AG04449 (cell line): ENCODE data around the gene GRIN2C.

Source experiments
- CTCF ChIA-PET: fragments of 350-600 bp; formaldehyde crosslinking; extraction: SDS; loops from one replicate; lab custom pipeline; 2021; ENCODE audit warnings: antibody characterized with exemption; lab: Yijun Ruan, JAX
- POLR2A ChIA-PET: fragments of 400-600, 350-600 bp; formaldehyde crosslinking; extraction: SDS; loops from one replicate; lab custom pipeline; 2020; ENCODE audit warnings: antibody characterized with exemption, inconsistent platforms; lab: Yijun Ruan, JAX
- DNase-seq: peaks from one replicate; pipeline ENCODE4 v3.0.0-alpha.2; 2010; ENCODE audit warnings: low read depth, low spot score
- H3K4me3 ChIP-seq: 2 replicates; pipeline ENCODE4 v1.5.1; 2011; ENCODE audit warnings: low read depth, mild to moderate bottlenecking, control low read depth, low read length
- TF ChIP-seq, protein P1 (sequence below): IDR thresholded peaks from one replicate; pipeline ENCODE4 v1.5.1; 2011; ENCODE audit warnings: mild to moderate bottlenecking, moderate library complexity, low read length, control low read depth, inconsistent platforms; ENCODE audit not compliant: insufficient read depth; ENCODE audit errors: missing control alignments

Gene GRIN2C

DNA sequence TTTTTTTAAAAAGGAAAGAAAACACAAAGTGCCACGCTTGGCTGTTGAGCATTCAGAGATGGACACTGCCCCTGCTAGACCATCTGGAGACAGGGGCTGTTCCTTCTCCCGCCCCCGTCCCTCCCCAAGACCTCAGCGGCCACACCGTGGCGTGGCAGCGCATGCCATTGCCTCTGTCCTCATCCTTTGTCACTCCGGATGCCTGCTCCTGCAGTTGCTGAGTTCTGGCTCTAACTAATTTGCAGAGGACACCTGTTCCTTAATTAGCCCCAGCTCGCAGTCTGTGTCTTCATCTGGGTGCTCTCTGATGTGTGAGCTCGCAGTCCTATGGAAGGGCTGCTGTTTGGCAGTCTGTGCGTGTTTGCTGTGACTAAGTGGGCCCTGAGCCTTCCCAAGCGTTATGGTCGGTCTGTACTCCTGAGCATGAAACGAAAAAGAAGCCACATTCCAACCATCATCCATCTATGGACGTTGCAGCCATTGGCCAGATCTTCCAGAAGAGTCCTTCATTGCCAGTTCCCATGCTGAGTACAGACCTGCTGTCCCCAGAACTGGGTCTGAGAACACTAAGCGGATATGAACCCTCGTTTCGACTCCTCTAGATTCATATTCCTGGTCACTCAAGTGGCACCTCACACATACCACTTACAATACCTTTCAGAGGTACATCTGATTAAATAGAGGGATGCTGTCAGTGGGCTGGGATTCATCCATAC, 42.6 kb downstream of the GRIN2C start:
- ChIA-PET CTCF (interaction anchor here (0.6 to 2.0 kb wide), 2 partner anchors 46 to 48 kb away, joined by 3 to 7 read pairs; no protein-coding TSS in a partner anchor), POLR2A (no interaction called here)
- H3K4me3 ChIP-seq, result no peak overlapping the region
- no peak for DNase-seq
- TF ChIP-seq, protein P1, sequence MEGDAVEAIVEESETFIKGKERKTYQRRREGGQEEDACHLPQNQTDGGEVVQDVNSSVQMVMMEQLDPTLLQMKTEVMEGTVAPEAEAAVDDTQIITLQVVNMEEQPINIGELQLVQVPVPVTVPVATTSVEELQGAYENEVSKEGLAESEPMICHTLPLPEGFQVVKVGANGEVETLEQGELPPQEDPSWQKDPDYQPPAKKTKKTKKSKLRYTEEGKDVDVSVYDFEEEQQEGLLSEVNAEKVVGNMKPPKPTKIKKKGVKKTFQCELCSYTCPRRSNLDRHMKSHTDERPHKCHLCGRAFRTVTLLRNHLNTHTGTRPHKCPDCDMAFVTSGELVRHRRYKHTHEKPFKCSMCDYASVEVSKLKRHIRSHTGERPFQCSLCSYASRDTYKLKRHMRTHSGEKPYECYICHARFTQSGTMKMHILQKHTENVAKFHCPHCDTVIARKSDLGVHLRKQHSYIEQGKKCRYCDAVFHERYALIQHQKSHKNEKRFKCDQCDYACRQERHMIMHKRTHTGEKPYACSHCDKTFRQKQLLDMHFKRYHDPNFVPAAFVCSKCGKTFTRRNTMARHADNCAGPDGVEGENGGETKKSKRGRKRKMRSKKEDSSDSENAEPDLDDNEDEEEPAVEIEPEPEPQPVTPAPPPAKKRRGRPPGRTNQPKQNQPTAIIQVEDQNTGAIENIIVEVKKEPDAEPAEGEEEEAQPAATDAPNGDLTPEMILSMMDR, result no peak

DNA sequence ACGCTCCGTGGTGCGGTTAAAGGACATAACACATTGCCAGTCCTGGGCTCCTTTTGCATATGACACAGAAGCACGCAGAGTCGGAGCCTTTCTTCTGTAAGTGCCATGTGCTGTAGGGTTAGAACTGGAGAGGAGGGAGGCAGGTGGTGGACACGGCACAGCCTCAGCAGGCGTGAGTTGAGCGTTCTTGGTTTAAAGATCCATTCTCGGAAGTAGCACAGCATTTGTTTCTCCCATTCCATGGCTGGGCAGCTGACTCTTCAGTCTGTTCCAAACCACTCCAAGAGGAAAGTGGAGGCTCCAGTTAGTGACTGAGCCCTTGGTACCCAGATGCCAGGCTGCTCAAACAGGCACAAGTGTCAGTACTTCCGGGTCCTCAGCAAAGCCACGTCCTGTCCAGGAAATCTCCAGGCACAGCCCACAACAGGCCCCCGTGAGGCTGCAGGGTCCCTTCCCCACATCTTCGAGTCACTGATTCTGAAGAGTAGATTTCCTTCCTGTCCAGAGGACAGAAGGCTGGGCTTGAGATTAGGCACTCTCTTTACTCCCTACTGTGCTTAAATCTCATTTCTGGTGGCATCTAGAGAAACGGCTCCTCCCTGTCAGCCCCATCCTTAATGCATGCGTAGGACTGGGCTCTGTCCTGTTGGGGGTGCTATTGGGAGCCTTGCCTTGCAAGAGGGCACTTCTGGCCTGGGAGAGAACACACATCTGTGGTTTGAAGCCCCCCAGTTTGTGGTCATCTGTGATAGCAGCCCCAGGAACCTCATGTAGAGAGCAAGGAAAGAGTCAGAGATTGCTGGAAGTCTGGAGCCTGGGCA, 43.9 kb downstream of the GRIN2C start:
- CTCF ChIA-PET, result interaction anchor here (0.6 to 0.7 kb wide), 2 partner anchors 13 to 48 kb away, joined by 3 to 4 read pairs; no protein-coding TSS in a partner anchor
- TF ChIP-seq, protein P1, result no peak
- no peak overlapping the region for H3K4me3 ChIP-seq
- no peak for DNase-seq
- POLR2A ChIA-PET, result no interaction called here

DNA sequence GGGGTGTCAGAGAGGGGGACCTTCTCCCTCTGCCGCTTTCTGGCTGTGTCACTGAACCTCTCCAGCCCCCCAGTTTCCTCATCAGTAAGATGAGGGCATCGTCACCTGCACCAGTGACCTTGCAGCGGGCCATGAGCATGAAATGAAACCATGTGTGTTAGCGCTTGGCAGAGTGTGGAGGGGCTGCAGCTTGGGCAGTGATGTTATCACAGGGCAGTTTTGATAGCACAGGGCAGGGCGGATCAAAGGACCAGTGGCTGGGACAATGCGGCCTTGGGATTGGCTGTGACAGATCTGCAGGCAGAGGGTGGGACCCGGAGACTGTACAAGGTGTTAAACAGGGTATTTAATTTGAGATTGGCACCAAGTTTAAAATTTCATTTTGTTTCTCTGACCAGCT, 44.6 kb downstream of the GRIN2C start:
- DNase-seq, result no peak
- POLR2A ChIA-PET, result no interaction called here
- TF ChIP-seq, protein P1, result no peak
- H3K4me3 ChIP-seq, result no peak overlapping the region
- CTCF ChIA-PET, result interaction anchor here (0.7 kb wide), 1 partner anchor 13 kb away, joined by 4 read pairs; no protein-coding TSS in a partner anchor

DNA sequence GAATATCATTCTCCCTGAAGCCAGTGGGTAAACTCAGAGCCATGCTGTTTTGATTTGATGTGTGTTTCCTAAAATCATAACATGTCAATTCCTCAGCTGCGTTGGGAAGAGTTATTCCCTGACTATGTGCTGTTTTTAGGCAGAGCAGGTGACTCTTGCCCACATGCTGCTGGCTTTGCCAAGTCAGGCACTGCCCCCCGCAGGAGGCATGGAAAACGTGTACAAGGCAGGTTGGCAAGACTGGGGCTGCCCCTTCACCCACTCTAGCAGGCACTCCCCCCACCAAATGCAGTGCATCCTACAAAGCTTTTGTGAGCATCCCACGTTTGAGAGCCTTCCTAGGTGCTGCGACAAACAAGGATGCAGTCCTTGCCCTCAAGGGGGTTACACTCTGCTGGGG, 45.2 kb downstream of the GRIN2C start:
- DNase-seq, result no peak
- H3K4me3 ChIP-seq, result no peak overlapping the region
- TF ChIP-seq, protein P1, result no peak
- POLR2A ChIA-PET, result no interaction called here
- CTCF ChIA-PET, result interaction anchor here (11.8 kb wide), 1 partner anchor 22 kb away, joined by 100 read pairs; no protein-coding TSS in a partner anchor

DNA sequence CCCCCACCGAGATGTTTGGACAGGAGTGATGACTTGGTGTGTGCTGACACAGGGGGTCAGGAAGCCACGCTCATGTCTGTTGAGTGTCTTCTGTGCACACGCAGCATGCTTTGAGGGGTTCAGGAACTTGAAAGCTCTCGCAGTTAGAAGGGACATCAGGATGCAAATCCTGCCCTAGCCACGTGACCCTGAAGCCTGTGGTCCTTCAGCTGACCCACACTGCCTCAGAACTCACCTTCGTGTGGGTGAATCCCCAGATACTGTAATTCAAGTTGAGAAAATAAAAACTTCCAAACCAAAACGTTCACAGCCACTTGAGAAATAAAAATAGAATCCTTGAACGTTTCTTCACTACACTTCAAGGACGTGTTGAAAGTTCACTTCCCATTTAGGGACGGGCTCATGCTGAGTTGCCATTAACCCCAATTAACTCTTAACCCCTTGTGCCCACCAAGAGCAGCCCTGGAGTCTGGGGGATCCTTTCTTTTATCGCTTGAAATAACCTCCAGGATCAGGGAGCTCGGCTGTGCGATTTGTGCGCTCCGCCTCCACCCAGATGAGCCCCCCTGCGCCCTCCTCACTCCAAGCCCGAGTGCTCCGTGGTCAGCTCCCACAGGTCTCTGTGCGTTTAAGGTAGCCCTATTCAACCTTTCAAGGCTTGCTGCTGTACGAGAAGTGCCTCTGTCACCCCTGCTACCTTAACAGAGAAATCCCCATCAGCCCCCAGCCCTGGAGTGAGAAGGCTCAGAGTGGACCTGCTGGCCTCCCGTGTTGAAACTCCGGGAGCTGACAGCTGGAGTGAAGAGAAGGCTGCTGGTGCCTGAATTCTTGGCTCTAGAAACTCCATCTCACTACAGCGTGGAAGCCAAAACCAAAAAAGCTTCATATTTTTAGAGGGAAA, 47.3 kb downstream of the GRIN2C start:
- DNase-seq, result no peak
- ChIA-PET CTCF (interaction anchor here (1.1 to 11.8 kb wide), 3 partner anchors 20 to 53 kb away, joined by 3 to 100 read pairs (median 7); no protein-coding TSS in a partner anchor), POLR2A (no interaction called here)
- H3K4me3 ChIP-seq, result no peak overlapping the region
- TF ChIP-seq, protein P1, result no peak
